Fibroblast of lung (primary cell): ENCODE measurements around the gene TJP1. TPM values are rescaled to one million over a fixed set of nuclear protein-coding genes. Genes with fewer than 3 reads are reported as not detected.

Source experiments
- DNase-seq, 2 donors: peaks; one replicate each; pipeline versions ENCODE4 v3.0.0 to v3.0.0-alpha.2; 2010; ENCODE audit warnings: low read depth in 2 of 2
- H2AFZ ChIP-seq: 2 replicates; pipeline ENCODE4 v1.5.1; 2012; ENCODE audit warnings: low read length, control low read depth, inconsistent platforms
- H3K27ac ChIP-seq: 2 replicates; pipeline ENCODE4 v1.5.1; 2011; ENCODE audit warnings: low read length, control low read depth; ENCODE audit not compliant: insufficient read depth
- H3K27me3 ChIP-seq: 2 replicates; pipeline ENCODE4 v1.5.1; 2011; ENCODE audit warnings: mild to moderate bottlenecking, low read length; ENCODE audit not compliant: control insufficient read depth, insufficient read depth
- H3K36me3 ChIP-seq: 2 replicates; pipeline ENCODE4 v1.5.1; 2011; ENCODE audit warnings: low read length; ENCODE audit not compliant: control insufficient read depth, insufficient read depth
- H3K4me1 ChIP-seq: 2 replicates; pipeline ENCODE4 v1.5.1; 2011; ENCODE audit warnings: low read length; ENCODE audit not compliant: control insufficient read depth, insufficient read depth; ENCODE audit errors: extremely low read depth
- H3K4me2 ChIP-seq: 2 replicates; pipeline ENCODE4 v1.5.1; 2011; ENCODE audit warnings: low read length, control low read depth; ENCODE audit not compliant: insufficient read depth; ENCODE audit errors: extremely low read depth
- H3K4me3 ChIP-seq, 4 experiments: fragments of 200-600 bp in 1 of 4; sonication (generic) in 1 of 4; replicated peaks in 1 of 4; 2 replicates each; pipeline ENCODE4 v1.5.1; 2011 to 2016; ENCODE audit warnings: low read length in 4 of 4, low read depth in 3 of 4, mild to moderate bottlenecking in 3 of 4, control low read depth in 2 of 4, inconsistent platforms in 1 of 4, mixed read lengths in 1 of 4; ENCODE audit not compliant: insufficient read depth in 1 of 4; ENCODE audit errors: control extremely low read depth in 1 of 4
- H3K79me2 ChIP-seq: 2 replicates; pipeline ENCODE4 v1.5.1; 2012; ENCODE audit warnings: mild to moderate bottlenecking, low read length, inconsistent platforms; ENCODE audit not compliant: control insufficient read depth, insufficient read depth
- H3K9ac ChIP-seq: 2 replicates; pipeline ENCODE4 v1.5.1; 2011; ENCODE audit warnings: mild to moderate bottlenecking, low read length, control low read depth; ENCODE audit not compliant: insufficient read depth
- H3K9me3 ChIP-seq: 2 replicates; pipeline ENCODE4 v1.5.1; 2012; ENCODE audit warnings: low read depth, low read length; ENCODE audit not compliant: control insufficient read depth, insufficient read depth
- H4K20me1 ChIP-seq: 2 replicates; pipeline ENCODE4 v1.5.1; 2011; ENCODE audit warnings: low read length; ENCODE audit not compliant: control insufficient read depth, insufficient read depth; ENCODE audit errors: extremely low read depth
- EZH2 ChIP-seq: IDR thresholded peaks from 2 replicates; pipeline ENCODE4 v1.5.1; 2012; ENCODE audit warnings: low read length, control low read depth, mild to moderate bottlenecking; ENCODE audit errors: missing control alignments
- polyA minus RNA-seq: library from RNA; depleted of rRNA, polyadenylated mRNA; stranded (reverse); fragments of >200 nt; gene quantifications from 2 replicates; pipeline ENCODE4 v1.2.3, GENCODE V29; 2011; ENCODE audit warnings: low replicate concordance
- polyA plus RNA-seq, 2 donors: library from polyadenylated mRNA; depleted of rRNA in 1 of 2; stranded (reverse) in 1 of 2; unstranded in 1 of 2; fragments of >200 nt; gene quantifications; 2 replicates each; pipeline ENCODE4 v1.2.1, GENCODE V29; 2011 to 2012; ENCODE audit warnings: missing spikeins in 1 of 2
- total RNA-seq: library from RNA; depleted of rRNA; stranded (reverse); fragments of >200 nt; gene quantifications from 2 replicates; pipeline ENCODE4 v1.2.1, GENCODE V29; 2014
- TF ChIP-seq, protein P1 (sequence below), 2 donors: IDR thresholded peaks in 1 of 2; conservative IDR thresholded peaks in 1 of 2; 1 replicate in 1 of 2; 2 replicates in 1 of 2; pipeline ENCODE4 v1.5.1; 2011 to 2012; ENCODE audit warnings: low read length in 2 of 2, control low read depth in 1 of 2, inconsistent platforms in 1 of 2, low read depth in 1 of 2, mild to moderate bottlenecking in 1 of 2

Gene TJP1
- total RNA-seq: 45.2 and 53.7 TPM in 2 replicates
- polyA plus RNA-seq: 80.9 and 110 TPM in 2 replicates
- 38.5 and 58.1 TPM in 2 replicates for polyA plus RNA-seq (2012)
- 55.5 and 58.0 TPM in 2 replicates for polyA minus RNA-seq

DNA sequence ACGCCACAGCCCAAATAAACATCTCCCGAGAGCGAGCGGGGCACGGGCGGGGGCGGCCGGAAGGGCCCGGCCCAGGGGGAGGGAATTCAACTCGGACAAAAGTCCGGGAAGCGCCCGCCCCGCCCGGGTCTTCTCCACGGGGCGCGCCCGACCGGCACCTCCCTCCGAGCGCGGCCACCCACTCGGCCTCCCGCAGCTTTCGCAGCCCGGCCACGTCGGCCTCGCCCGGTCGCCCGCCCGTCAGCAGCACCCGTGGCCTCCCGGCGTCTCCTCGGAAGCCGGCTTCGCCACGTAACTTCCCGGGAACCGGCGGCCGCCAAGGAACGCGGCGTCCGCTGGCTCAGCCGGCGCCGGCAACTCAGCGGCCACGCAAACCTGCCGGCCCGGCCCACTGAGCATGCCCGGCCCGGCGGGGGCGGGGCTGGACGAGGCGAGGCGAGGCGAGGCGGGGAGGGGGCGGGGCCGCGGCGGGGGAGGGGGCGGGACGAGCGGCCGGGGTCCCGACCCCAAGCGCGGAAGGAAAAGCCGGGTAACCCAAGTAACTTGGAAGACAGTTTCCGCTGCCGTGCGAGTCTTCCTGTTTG is at the start of gene TJP1:
Gene TJP1 (minus strand): TSS at position 369 of the 584 bp plus-strand sequence. CDS start 440 bp downstream, outside the sequence.
- H2AFZ ChIP-seq: peak within 1 kb of the TSS; percentile 79
- peak within 1 kb of the TSS; percentile 89 for H3K27ac ChIP-seq
- peak; percentile 76 to 77 for DNase-seq
- no peaks in the 10 kb centered on the region for H3K36me3 ChIP-seq
- H3K4me3 ChIP-seq: peak within 1 kb of the TSS; percentile 65 to 94 (median 82)
- H4K20me1 ChIP-seq: no peaks in the 10 kb centered on the region
- H3K79me2 ChIP-seq: peaks cover 41% of the 10 kb centered on the region
- H3K9ac ChIP-seq: peak within 1 kb of the TSS; percentile 95
- H3K27me3 ChIP-seq: no peaks in the 10 kb centered on the region
- H3K4me1 ChIP-seq: peaks cover 6% of the 10 kb centered on the region
- peak within 1 kb of the TSS; percentile 97 for H3K4me2 ChIP-seq
- no peaks in the 10 kb centered on the region for H3K9me3 ChIP-seq
- TF ChIP-seq EZH2: no peak
- TF ChIP-seq, protein P1, sequence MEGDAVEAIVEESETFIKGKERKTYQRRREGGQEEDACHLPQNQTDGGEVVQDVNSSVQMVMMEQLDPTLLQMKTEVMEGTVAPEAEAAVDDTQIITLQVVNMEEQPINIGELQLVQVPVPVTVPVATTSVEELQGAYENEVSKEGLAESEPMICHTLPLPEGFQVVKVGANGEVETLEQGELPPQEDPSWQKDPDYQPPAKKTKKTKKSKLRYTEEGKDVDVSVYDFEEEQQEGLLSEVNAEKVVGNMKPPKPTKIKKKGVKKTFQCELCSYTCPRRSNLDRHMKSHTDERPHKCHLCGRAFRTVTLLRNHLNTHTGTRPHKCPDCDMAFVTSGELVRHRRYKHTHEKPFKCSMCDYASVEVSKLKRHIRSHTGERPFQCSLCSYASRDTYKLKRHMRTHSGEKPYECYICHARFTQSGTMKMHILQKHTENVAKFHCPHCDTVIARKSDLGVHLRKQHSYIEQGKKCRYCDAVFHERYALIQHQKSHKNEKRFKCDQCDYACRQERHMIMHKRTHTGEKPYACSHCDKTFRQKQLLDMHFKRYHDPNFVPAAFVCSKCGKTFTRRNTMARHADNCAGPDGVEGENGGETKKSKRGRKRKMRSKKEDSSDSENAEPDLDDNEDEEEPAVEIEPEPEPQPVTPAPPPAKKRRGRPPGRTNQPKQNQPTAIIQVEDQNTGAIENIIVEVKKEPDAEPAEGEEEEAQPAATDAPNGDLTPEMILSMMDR (conservative IDR thresholded peaks at IDR 0.05 in 1 of 2, IDR thresholded peaks at IDR 0.05 in 1 of 2; ENCODE audit: low read depth in 1 of 2, low read length in 2 of 2): no peak

DNA sequence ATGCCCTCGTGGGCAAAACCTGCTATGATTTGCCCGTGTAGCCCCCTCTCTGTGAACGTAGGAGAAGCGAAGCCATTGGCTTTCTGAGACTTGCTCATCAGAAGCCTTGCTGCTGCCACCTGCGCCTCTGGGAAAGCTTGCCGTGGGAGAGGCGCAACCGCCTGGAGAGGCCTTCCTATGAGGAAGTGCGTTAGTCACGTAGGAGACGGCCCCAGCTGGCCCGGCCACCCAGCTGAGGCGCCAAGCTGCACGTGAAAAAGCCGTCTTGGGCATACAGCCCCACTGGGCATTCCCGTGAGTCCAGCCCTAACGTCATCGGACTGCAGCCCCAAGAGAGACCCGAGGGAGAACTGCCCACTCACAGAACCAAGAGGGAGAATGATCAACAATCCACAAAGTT is 49.1 kb upstream of the TJP1 start:
- Histone ChIP-seq H3K9me3 (no peaks in the 10 kb centered on the region), H3K79me2 (no peaks in the 10 kb centered on the region), H3K9ac (no peak overlapping the region), H3K4me3 (no peak overlapping the region), H3K4me1 (peaks cover 7% of the 10 kb centered on the region), H3K4me2 (no peak overlapping the region), H3K27ac (no peak overlapping the region), H2AFZ (no peak overlapping the region), H3K36me3 (no peaks in the 10 kb centered on the region), H3K27me3 (no peaks in the 10 kb centered on the region), H4K20me1 (no peaks in the 10 kb centered on the region)
- TF ChIP-seq, protein P1 (conservative IDR thresholded peaks at IDR 0.05 in 1 of 2, IDR thresholded peaks at IDR 0.05 in 1 of 2; ENCODE audit: low read depth in 1 of 2, low read length in 2 of 2): no peak
- TF ChIP-seq EZH2: no peak
- no peak for DNase-seq

DNA sequence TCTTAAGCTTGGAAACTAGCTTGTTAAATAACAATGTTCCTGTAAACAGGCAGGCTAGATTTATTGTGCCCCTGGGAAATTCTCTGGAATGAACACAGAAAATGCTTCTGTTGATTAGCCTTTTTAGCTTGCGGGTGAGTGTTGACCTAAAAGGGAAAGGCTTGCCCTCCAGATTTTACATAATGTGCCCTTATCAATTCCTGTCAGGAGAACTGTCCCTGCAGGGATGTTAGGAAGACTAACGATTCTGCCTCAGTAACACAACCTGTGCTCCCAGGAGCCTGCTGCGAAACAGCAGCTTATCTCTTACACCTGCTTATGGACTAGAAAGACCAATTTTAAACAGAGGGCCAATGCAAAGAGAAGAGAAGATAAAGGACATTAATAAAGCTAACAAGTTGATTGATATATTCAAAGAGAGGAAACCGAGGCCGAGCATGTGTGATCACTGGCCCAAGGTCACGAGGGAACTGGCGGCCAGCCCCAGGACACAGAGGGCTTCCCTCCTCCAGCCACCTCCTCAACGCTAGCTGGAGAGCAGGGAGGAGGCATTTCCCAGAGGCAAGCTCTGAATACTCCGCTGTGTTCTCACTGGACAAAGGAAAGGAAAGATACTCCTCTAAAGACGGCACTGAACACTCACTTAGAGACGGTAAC is 48.4 kb upstream of the TJP1 start:
- TF ChIP-seq, protein P1 (conservative IDR thresholded peaks at IDR 0.05 in 1 of 2, IDR thresholded peaks at IDR 0.05 in 1 of 2; ENCODE audit: low read depth in 1 of 2, low read length in 2 of 2): no peak
- TF ChIP-seq EZH2: no peak

More for the DNA sequence above, 48.4 kb upstream of the TJP1 start:
- H3K9me3 ChIP-seq: no peaks in the 10 kb centered on the region
- no peak overlapping the region for H3K4me3 ChIP-seq
- no peaks in the 10 kb centered on the region for H3K36me3 ChIP-seq
- H3K4me1 ChIP-seq: peaks cover 7% of the 10 kb centered on the region
- no peaks in the 10 kb centered on the region for H4K20me1 ChIP-seq
- no peaks in the 10 kb centered on the region for H3K79me2 ChIP-seq
- peak overlapping the region; percentile 37 for H3K27ac ChIP-seq
- H2AFZ ChIP-seq: no peak overlapping the region
- no peak overlapping the region for H3K4me2 ChIP-seq
- no peaks in the 10 kb centered on the region for H3K27me3 ChIP-seq
- no peak for DNase-seq
- peak overlapping the region; percentile 16 for H3K9ac ChIP-seq
